ENCODE data around the gene PRR5L. TPM values are rescaled to one million over a fixed set of nuclear protein-coding genes. Genes with fewer than 3 reads are reported as not detected.
A peak's percentile ranks its signal among the peaks of the same experiment; 100 is the strongest.

The PRR5L gene
- total RNA-seq, 2 experiments from 2014 or later: 6.9 to 7.3 TPM

DNA sequence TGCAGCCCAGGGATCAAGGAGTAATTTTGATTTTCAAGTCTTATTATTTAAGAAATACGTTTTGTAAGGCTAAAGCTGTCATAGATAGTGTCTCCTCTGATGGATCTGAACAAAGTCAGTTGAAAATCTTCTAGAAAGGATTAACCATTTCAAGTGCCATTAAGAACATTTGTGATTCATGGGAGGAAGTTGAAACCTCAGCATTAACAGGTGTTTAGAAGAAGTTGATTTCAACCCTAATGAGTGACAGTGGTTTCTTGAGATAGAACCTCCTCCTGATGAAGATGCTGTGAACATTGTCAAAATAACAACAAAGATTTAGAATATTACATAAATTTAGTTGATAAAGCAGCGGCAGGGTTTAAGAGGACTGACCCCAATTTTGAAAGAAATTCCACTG is 61.7 kb downstream of the PRR5L start:
- Mint-ChIP-seq H3K4me1 (peaks cover 83% of the 10 kb centered on the region), H3K4me3 (no peak overlapping the region), H3K36me3 (ENCODE audit: low read depth) (peaks cover 2% of the 10 kb centered on the region), H3K9me3 (no peaks in the 10 kb centered on the region), H3K27ac (no peak overlapping the region), H3K27me3 (peaks cover 33% of the 10 kb centered on the region)
- ChIA-PET POLR2A (no interaction called here), CTCF (interaction anchor here (0.7 to 1.3 kb wide), 2 partner anchors 17 to 24 kb away, joined by 3 read pairs; no protein-coding TSS in a partner anchor)
- DNase-seq: no peak

DNA sequence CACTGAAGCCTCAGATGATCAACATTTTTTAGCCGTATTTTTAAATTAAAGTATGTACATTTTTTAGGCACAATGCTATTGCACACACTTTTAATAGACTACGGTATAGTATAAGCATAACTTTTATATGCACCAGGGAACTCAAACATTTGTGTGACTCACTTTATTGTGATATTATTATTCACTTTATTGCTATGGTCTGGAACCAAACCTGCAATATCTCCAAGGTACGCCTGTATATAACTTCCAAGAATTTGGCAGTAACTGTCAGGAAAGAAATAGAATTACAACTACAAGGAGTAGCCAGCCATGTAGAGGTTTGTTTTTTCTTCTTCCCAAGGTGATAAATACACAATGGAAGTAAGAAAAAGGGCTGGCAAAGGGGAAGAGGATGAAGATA is 62.3 kb downstream of the PRR5L start:
- H3K4me3 Mint-ChIP-seq: no peak overlapping the region
- no peaks in the 10 kb centered on the region for H3K9me3 Mint-ChIP-seq
- POLR2A ChIA-PET: no interaction called here
- peaks cover 35% of the 10 kb centered on the region for H3K27me3 Mint-ChIP-seq
- no peak for DNase-seq
- H3K27ac Mint-ChIP-seq: no peak overlapping the region
- peaks cover 2% of the 10 kb centered on the region for H3K36me3 Mint-ChIP-seq (ENCODE audit: low read depth)
- H3K4me1 Mint-ChIP-seq: peaks cover 79% of the 10 kb centered on the region
- CTCF ChIA-PET: no interaction called here

DNA sequence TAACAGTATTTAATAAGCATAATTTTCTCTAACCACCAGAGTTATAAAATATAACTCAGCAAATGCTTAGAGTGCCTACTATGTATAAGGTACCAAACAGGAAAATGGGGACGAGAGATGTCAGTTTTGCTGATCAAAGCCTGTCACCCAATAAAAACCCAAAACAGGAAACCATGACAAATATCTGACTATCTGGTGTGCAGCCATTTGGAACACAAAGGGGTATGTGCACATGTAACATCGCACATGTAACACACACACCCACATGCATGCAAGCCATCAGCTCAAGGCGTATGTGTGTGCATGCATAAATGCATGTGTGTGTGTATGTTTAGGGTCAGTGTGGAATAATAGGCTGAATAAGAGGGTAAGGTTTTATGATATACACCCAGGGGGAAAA is 64.2 kb downstream of the PRR5L start:
- Mint-ChIP-seq H3K9me3 (no peaks in the 10 kb centered on the region), H3K4me1 (peaks cover 68% of the 10 kb centered on the region), H3K36me3 (ENCODE audit: low read depth) (no peaks in the 10 kb centered on the region), H3K27ac (no peak overlapping the region), H3K4me3 (no peak overlapping the region), H3K27me3 (peaks cover 41% of the 10 kb centered on the region)
- ChIA-PET CTCF (interaction anchor here (0.6 to 1.8 kb wide), 3 partner anchors 13 to 134 kb away, joined by 3 to 9 read pairs (median 3); no protein-coding TSS in a partner anchor), POLR2A (no interaction called here)
- DNase-seq: no peak

DNA sequence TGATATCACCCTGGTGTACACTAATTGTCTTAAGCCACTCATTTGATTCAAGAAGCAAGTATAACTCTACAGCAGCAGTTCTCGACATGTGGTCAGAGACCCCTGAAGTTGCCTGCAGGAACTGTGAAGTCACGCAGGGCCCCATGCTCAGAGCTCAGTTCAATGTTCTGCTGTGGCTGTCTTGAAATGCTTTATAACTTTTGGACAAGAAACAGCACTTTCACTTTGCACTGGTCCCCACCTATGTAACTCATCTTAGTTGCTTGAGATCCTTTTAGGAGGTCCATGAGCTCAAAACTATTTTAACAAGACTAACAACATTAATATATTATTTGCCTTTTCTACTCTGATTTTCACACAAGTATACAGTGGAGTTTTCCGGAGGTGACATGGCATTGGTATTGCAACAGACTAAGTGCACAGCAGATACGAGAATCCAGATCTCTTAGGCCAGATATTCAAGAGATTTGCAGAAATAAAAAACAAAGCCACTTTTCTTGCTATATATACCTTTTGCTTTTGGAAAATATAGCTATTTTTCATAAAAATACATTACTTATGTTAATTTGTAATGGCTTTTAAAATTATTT is 64.8 kb downstream of the PRR5L start:
- Mint-ChIP-seq H3K4me1 (peaks cover 68% of the 10 kb centered on the region), H3K9me3 (no peaks in the 10 kb centered on the region), H3K4me3 (no peak overlapping the region), H3K27me3 (peaks cover 45% of the 10 kb centered on the region), H3K36me3 (ENCODE audit: low read depth) (no peaks in the 10 kb centered on the region), H3K27ac (no peak overlapping the region)
- ChIA-PET POLR2A (no interaction called here), CTCF (interaction anchor here (1.2 to 1.8 kb wide), 2 partner anchors 13 to 17 kb away, joined by 3 to 9 read pairs; no protein-coding TSS in a partner anchor)
- no peak for DNase-seq

DNA sequence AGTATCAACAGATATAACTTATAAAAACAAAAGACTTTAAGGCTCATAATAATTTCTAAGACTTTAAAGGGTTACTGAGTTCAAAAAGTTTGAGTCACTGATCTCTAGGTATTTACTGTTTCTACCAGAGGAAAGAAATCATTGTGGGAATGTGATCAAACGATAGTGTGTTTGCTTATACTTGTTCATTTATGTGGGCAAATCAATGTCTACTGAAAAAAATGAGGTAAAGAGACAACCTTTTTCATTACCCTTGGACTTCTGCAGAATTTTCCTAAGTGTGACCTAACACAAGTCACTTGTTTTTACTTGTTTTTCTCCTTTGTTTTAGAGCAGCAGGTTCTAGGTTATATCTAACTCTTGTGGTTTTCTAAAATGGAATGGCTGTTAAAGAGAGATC is 65.4 kb downstream of the PRR5L start:
- H3K36me3 Mint-ChIP-seq (ENCODE audit: low read depth): no peaks in the 10 kb centered on the region
- ChIA-PET POLR2A (no interaction called here), CTCF (no interaction called here)
- H3K4me3 Mint-ChIP-seq: peak overlapping the region; percentile 30
- H3K4me1 Mint-ChIP-seq: peaks cover 64% of the 10 kb centered on the region
- H3K9me3 Mint-ChIP-seq: no peaks in the 10 kb centered on the region
- no peak for DNase-seq
- H3K27ac Mint-ChIP-seq: peak overlapping the region; percentile 44
- H3K27me3 Mint-ChIP-seq: peaks cover 49% of the 10 kb centered on the region

DNA sequence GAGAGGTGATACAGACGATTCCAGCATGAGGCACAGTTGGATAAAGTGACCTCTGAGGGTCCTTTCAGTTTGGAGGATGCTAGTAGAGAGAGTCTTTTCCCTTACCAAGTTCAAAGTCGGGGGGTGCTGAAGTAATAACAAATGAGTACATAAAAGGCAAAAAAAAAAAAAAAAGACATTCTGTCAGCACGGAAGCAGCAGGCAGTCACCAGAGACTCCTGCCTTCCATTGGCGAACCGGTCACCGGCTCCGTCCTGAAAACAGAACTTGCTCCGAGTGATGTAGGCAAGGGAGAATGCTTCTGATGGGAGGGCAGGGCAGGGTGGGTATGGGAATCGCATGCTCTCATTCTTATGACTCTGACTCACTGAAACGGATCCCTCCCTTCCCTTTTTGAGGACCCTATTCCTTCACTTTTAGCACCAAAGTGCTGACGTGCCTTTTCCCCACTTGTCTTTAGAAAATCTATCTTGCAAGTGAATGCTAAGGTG is 65.9 kb downstream of the PRR5L start:
- no peak for DNase-seq
- Mint-ChIP-seq H3K36me3 (ENCODE audit: low read depth) (no peaks in the 10 kb centered on the region), H3K4me3 (peak overlapping the region; percentile 30), H3K9me3 (no peaks in the 10 kb centered on the region), H3K27ac (peak overlapping the region; percentile 44), H3K4me1 (peaks cover 59% of the 10 kb centered on the region), H3K27me3 (peaks cover 51% of the 10 kb centered on the region)
- ChIA-PET POLR2A (no interaction called here), CTCF (no interaction called here)

DNA sequence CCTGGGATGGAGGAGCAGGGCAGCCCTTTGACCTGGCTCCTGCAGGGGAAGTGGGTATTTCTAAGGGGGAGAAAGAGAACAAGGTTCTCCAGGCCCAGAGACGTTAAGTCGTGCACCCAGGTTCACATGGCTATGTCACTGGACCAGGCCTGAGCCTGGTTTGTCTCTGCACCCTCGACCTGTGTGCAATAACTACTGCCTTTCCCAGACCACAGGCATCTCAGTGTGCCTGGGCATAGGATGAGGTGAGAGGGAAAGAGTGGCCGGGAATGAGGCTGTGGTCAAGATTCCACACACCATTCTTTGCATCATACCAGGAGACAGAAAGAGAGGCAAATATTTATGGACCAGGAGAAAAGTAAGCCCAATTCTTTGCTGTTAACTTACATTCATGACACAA is 66.8 kb downstream of the PRR5L start:
- Mint-ChIP-seq H3K4me1 (peaks cover 50% of the 10 kb centered on the region), H3K4me3 (no peak overlapping the region)

DNA sequence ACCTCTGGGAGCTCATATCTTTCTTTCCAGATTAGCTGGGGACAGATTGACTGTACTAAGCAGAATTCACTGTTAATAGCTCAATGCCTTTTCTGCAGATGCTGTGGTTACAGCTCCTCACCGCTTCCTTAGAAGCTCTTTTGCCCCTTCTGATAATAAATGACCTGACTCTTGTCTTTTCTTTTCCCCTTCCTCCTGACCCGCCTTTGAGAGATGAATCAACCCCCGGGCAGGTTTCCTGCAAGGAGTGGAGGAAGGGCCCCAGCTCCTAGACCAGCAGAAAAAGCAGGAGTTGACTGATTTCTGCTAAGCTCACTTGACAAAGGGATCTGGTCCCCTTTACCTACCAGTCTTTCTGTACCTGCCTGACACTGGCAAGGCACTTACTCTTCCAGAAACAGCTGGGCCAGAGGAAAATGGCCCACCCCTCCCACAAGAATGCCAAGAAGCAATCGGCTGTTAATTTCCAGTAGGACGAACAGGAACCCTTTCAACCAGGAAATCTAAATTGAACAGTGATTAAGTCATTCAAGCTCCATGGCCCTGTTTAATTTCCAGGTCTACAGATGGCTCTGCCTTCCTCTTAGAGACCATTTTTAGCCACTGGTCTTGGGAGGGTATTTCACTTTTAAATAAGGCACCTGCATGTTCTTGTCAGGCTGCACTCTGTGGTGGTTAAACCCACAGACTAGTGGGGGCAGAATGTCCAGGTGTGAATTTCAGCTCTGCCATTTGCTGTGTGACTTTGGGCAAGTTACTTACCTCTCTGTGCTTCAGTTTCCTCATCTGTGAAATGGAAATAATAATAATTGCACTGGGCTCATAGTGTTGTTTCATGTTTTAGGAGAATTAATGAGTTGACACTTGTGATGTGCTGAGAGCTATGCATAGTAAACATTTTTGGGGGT is 67.5 kb downstream of the PRR5L start:
- POLR2A ChIA-PET: interaction anchor here (0.7 kb wide), 1 partner anchor 61 kb away, joined by 3 read pairs; no protein-coding TSS in a partner anchor

More for the DNA sequence above, 66.8 kb downstream of the PRR5L start:
- ChIA-PET POLR2A (no interaction called here), CTCF (interaction anchor here (1.2 kb wide), 1 partner anchor 10 kb away, joined by 3 read pairs; no protein-coding TSS in a partner anchor)
- H3K9me3 Mint-ChIP-seq: no peaks in the 10 kb centered on the region
- H3K36me3 Mint-ChIP-seq (ENCODE audit: low read depth): no peaks in the 10 kb centered on the region
- peaks cover 52% of the 10 kb centered on the region for H3K27me3 Mint-ChIP-seq
- no peak overlapping the region for H3K27ac Mint-ChIP-seq
- no peak for DNase-seq

DNA sequence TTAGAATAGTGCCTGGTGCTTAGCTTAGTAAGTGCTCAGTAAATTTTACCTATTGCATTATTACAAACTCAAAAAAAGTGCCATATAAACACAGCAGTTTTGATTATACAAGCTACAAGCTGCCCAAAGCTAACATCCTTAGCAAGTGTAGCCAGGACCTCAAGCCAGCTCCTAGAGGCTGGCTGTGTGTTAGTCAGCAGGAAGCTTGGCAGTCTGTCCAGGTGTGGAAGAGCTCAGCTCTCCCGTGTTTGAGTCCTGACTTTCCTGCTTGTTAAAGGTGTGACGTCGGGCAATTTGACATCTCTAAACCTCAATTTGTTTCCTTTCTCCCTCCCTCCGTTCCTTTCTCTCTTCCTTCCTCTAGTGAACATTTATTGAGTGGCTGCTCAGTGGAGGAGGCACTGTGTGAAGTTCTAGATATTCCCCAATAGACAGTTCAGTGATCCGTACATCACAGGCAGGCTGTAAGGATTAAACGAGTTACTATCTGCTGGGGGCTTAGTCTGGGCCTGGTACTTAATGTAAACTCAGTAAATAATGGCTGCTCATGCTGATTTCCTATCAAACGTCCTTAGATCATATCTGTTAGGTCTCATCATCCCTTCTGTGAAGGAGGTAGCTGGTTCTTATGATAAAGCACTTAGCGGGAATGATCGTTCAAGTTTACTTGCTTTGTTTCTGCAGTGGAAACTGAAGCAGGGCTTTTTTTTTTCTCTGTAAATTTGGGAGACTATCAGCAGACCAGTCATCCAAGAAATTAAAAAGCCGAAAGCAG is 68.7 kb downstream of the PRR5L start:
- Mint-ChIP-seq H3K4me3 (no peak overlapping the region), H3K27ac (no peak overlapping the region), H3K4me1 (peaks cover 37% of the 10 kb centered on the region), H3K27me3 (peaks cover 53% of the 10 kb centered on the region), H3K9me3 (no peaks in the 10 kb centered on the region), H3K36me3 (ENCODE audit: low read depth) (no peaks in the 10 kb centered on the region)
- DNase-seq: no peak
- ChIA-PET POLR2A (no interaction called here), CTCF (interaction anchor here (0.5 to 1.3 kb wide), 5 partner anchors 9 to 1981 kb away, joined by 3 to 4 read pairs (median 3); no protein-coding TSS in a partner anchor)

More for the DNA sequence above, 67.5 kb downstream of the PRR5L start:
- no peaks in the 10 kb centered on the region for H3K36me3 Mint-ChIP-seq (ENCODE audit: low read depth)
- H3K9me3 Mint-ChIP-seq: no peaks in the 10 kb centered on the region
- CTCF ChIA-PET: interaction anchor here (1.0 to 1.3 kb wide), 4 partner anchors 10 to 17 kb away, joined by 3 read pairs; no protein-coding TSS in a partner anchor
- H3K4me1 Mint-ChIP-seq: peaks cover 45% of the 10 kb centered on the region
- H3K27ac Mint-ChIP-seq: no peak overlapping the region
- peaks cover 54% of the 10 kb centered on the region for H3K27me3 Mint-ChIP-seq
- H3K4me3 Mint-ChIP-seq: no peak overlapping the region
- no peak for DNase-seq

DNA sequence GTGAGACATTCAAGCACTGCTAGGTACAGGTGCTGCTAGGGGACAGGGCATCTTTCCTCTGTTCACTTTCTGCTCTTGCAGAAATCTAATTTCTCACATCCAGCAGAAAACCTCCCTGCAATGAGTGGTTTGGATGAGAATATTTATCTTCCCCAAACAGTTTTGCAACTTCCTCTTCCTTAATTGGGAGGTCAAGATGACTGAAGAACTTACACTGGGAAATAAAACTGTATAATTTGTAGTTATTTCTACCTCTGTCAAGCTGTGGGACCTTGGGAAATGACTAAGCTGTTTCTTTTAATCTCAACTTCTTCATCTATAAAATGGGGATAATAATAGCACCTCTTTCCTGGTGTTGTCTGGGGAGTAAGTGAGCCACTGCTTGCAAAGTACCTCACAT is 69.8 kb downstream of the PRR5L start:
- H3K4me3 Mint-ChIP-seq: no peak overlapping the region
- no peaks in the 10 kb centered on the region for H3K9me3 Mint-ChIP-seq
- H3K27me3 Mint-ChIP-seq: peaks cover 59% of the 10 kb centered on the region
- ChIA-PET CTCF (no interaction called here), POLR2A (no interaction called here)
- no peak for DNase-seq
- peaks cover 25% of the 10 kb centered on the region for H3K4me1 Mint-ChIP-seq
- H3K36me3 Mint-ChIP-seq (ENCODE audit: low read depth): no peaks in the 10 kb centered on the region
- no peak overlapping the region for H3K27ac Mint-ChIP-seq

DNA sequence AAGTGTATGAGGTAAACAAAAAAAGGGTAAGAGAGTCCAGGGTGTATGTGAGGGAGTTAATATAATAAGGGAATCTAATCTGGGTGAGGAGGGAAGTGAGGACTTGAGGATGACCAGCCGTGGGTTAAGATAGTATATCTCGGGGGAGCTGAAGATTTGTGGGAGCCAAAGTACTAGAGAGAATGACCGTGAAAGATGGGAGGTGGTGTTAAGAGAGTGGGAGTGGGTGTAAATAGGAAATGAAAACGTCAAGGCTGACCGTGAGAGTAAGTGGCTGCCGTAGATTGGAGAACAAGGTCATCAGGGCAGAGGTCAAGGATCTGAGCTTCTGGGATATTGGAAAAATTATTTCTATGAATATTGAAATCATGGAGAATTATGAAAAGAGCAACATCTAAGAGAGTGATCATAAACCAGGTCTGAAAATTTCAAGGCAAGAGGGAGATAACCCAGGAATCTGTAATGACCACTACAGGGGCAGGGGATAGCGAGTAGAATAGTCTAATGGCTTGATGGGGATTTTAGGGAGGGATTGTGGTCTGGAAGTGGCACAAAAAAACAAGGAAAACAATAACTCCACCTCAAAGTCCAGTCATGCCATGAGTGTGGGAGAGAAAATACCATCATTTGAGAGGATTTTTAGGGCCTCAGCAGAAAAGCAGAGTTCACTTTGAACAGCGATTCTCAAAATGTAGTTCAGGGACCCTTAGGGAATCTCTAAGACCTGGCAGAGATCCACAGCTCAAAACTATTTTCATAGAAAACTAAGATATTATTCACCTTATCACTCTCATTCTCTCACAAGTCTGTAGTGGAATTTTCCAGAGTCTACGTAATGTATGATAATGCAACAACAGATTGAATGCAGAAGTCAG is 72.0 kb downstream of the PRR5L start:
- Mint-ChIP-seq H3K36me3 (ENCODE audit: low read depth) (no peaks in the 10 kb centered on the region), H3K4me1 (peaks cover 8% of the 10 kb centered on the region), H3K4me3 (no peak overlapping the region), H3K27ac (no peak overlapping the region), H3K27me3 (peaks cover 60% of the 10 kb centered on the region), H3K9me3 (no peaks in the 10 kb centered on the region)
- CTCF ChIA-PET: no interaction called here
- no peak for DNase-seq
- POLR2A ChIA-PET: no interaction called here

DNA sequence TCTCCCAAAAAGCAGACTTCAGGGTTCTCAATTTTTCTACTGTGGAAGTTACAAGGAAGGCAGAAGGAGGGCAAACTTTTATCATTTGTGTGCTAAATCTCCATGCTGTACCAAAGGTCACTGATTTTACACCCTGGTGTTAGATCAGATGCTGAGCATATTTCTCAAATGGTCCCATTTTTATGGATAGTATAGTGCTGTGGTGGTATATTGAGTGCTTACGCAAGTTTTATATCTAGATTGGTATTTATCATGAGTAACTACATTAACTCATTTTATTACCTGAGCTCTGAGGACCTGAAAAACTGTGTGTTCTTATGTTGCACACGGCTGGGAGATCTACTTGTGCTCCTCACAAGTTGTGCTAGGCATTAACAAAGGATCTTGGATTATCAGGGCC is 75.1 kb downstream of the PRR5L start:
- peaks cover 13% of the 10 kb centered on the region for H3K4me1 Mint-ChIP-seq

More for the DNA sequence above, 75.1 kb downstream of the PRR5L start:
- no peaks in the 10 kb centered on the region for H3K36me3 Mint-ChIP-seq (ENCODE audit: low read depth)
- no peak overlapping the region for H3K27ac Mint-ChIP-seq
- ChIA-PET POLR2A (no interaction called here), CTCF (no interaction called here)
- H3K9me3 Mint-ChIP-seq: no peaks in the 10 kb centered on the region
- H3K4me3 Mint-ChIP-seq: no peak overlapping the region
- DNase-seq: no peak
- H3K27me3 Mint-ChIP-seq: peaks cover 73% of the 10 kb centered on the region
